Gastrocnemius medialis (tissue), 4 donors: ENCODE measurements around the gene CALM1.

Source experiments
- CTCF ChIP-seq, 5 experiments: fragments of 450-650 bp in 3 of 5; fragments of 200-600 bp in 2 of 5; sonication (generic) in 2 of 5; IDR thresholded peaks in 4 of 5; conservative IDR thresholded peaks in 1 of 5; 1 replicate in 4 of 5; 2 replicates in 1 of 5; pipeline ENCODE4 v1.5.1; 2016 to 2019; ENCODE audit warnings: antibody characterized with exemption in 5 of 5, mild to moderate bottlenecking in 3 of 5, moderate library complexity in 3 of 5
- POLR2A ChIP-seq, 2 donors: fragments of 450-650 bp; IDR thresholded peaks; one replicate each; pipeline ENCODE4 v1.6.1; 2017; ENCODE audit warnings: antibody characterized with exemption in 2 of 2, mild to moderate bottlenecking in 2 of 2, moderate library complexity in 2 of 2

DNA sequence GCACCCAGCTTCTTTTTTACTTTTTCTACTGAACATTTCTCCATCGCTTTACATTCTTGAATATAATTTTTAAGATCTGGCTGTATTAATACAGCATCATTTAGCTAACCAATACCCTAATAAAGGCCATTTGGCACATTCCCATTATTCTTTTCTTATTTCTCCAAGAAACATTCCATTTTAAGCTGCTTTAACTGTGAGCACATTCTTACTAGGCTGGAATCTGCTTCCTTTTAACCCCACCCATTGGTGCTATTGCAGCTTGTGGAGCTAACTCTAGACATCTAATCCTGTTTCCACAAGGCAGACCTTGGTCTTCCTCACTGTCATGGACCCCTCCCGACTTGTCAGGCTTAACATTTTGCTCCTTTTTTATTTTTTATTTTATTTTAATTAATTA, 15.2 kb downstream of the CALM1 start:
- no peak for TF ChIP-seq CTCF (IDR thresholded peaks at IDR 0.05 in 4 of 5, conservative IDR thresholded peaks at IDR 0.05 in 1 of 5)
- TF ChIP-seq POLR2A (IDR thresholded peaks at IDR 0.05) = no peak
